Heart left ventricle (tissue), 16 donors: ENCODE results near the gene SLC37A2. TPM values are rescaled to one million over a fixed set of nuclear protein-coding genes. Genes with fewer than 3 reads are reported as not detected.

ENCODE experiments used
- ATAC-seq, 4 donors: fragments of 200-7000 bp; cut with Tn5 transposase; one replicate each; pipeline ENCODE4 v1.9.1; 2020 to 2022; ENCODE audit warnings: moderate library complexity in 4 of 4, mild to moderate bottlenecking in 3 of 4, moderate number of reproducible peaks in 1 of 4
- DNase-seq, 5 donors: peaks; one replicate each; pipeline ENCODE4 v3.0.0-alpha.2; 2020
- H3K27ac ChIP-seq, 12 donors: fragments of 200-600 bp; sonication (generic) in 4 of 12; one replicate each; pipeline versions ENCODE4 v1.5.0 to v1.8.0; 2016 to 2022; ENCODE audit warnings: mild to moderate bottlenecking in 2 of 12
- H3K27me3 ChIP-seq, 9 donors: fragments of 200-600 bp; sonication (generic) in 2 of 9; one replicate each; pipeline versions ENCODE4 v1.5.1 to v1.8.0; 2016 to 2022; ENCODE audit warnings: mild to moderate bottlenecking in 3 of 9
- H3K36me3 ChIP-seq, 9 donors: fragments of 200-600 bp; sonication (generic) in 2 of 9; one replicate each; pipeline versions ENCODE4 v1.5.0 to v1.8.0; 2018 to 2022; ENCODE audit warnings: mild to moderate bottlenecking in 2 of 9
- H3K4me1 ChIP-seq, 12 donors: fragments of 200-600 bp; sonication (generic) in 4 of 12; one replicate each; pipeline versions ENCODE4 v1.5.0 to v1.8.0; 2016 to 2022; ENCODE audit warnings: mild to moderate bottlenecking in 3 of 12
- H3K4me3 ChIP-seq, 12 donors: fragments of 200-600 bp; sonication (generic) in 4 of 12; one replicate each; pipeline versions ENCODE4 v1.5.0 to v1.8.0; 2017 to 2022; ENCODE audit warnings: mild to moderate bottlenecking in 9 of 12, moderate library complexity in 4 of 12
- H3K9me3 ChIP-seq, 12 donors: fragments of 200-600 bp; sonication (generic) in 4 of 12; one replicate each; pipeline versions ENCODE4 v1.5.0 to v1.8.0; 2016 to 2022; ENCODE audit warnings: mild to moderate bottlenecking in 1 of 12
- POLR2A ChIP-seq, 2 donors: fragments of 450-650 bp; IDR thresholded peaks; one replicate each; pipeline ENCODE4 v1.6.1; 2017; ENCODE audit warnings: antibody characterized with exemption in 2 of 2, mild to moderate bottlenecking in 2 of 2, moderate library complexity in 2 of 2
- WGBS, 4 donors: extraction: QIAGEN DNeasy Blood & Tissue Kit in 2 of 4; methylation state at CpG; one replicate each; pipeline versions ENCODE4 v1.1.5 to v1.1.7; 2013 to 2018; 5-methylcytosine and 5-hydroxymethylcytosine counted together
- intact Hi-C, 10 donors: fragments of 100-400 bp; cut with DNase I; formaldehyde crosslinking; loops; one replicate each; pipeline versions ENCODE4 v1.11.1 to v1.14.2; 2022
- polyA plus RNA-seq, 2 donors: library from polyadenylated mRNA; stranded (reverse); fragments of 200-250 nt; gene quantifications; one replicate each; pipeline ENCODE4 v1.2.3, GENCODE V29; 2013
- total RNA-seq, 9 donors: library from RNA; depleted of rRNA in 2 of 9; stranded (reverse); fragments of >200 nt in 2 of 9; fragmentation: NEBNext Ultra II Directional in 3 of 9; extraction: Animal tissue kit (Norgen Biotek cat#: 25700) in 3 of 9; gene quantifications; one replicate each; pipeline versions ENCODE4 v1.1.0 to v1.2.4, GENCODE V29; 2016 to 2023
- TF ChIP-seq, protein P1 (sequence below), 12 donors: fragments of 200-600 bp; sonication (generic) in 4 of 12; IDR thresholded peaks; one replicate each; pipeline versions ENCODE4 v1.5.0 to v1.8.0; 2018 to 2022; ENCODE audit warnings: antibody characterized with exemption in 12 of 12, mild to moderate bottlenecking in 5 of 12
- donor health status: ischemic (EF 13 %, LVEDD 7.1; RV severe dilation, severe dysfunction).
- donor health status: healthy with polysubstance abuse.
- donor health status: DM: no; HTN: yes; CAD: no.
- donor health status: DM: no; HTN: no; CAD: no.
- donor health status: ischemic (EF 25% LVEDD 6.9; RV normal size, moderate dysfunction).
- donor health status: ischemic (EF 25% LVEDD 5.7; RV mildly dilated, moderate dysfunction).
- donor health status: healthy.
- donor health status: DM: yes; HTN: yes; CAD: no.
- donor health status: ischemic (EF 35%, LVEDD 5.7; RV mildly dilated, moderate dysfunction).
- donor health status: nonischemic (EF 11% LVEDD 7.7; RV severe dilation, severe dysfunction).
- donor health status: DM: yes; HTN: yes; CAD: no.
- donor health status: PGD.
- donor health status: ischemic (EF 29% LVEDD 5.4; RV normal size, mild dysfunction).
- donor health status: nonischemic (EF 23%, LVEDD 6.1; RV moderate dilation, normal function).

SLC37A2 gene
- total and polyA plus RNA-seq, 11 donors = 0.65 to 17.9 (median 2.3) TPM

DNA sequence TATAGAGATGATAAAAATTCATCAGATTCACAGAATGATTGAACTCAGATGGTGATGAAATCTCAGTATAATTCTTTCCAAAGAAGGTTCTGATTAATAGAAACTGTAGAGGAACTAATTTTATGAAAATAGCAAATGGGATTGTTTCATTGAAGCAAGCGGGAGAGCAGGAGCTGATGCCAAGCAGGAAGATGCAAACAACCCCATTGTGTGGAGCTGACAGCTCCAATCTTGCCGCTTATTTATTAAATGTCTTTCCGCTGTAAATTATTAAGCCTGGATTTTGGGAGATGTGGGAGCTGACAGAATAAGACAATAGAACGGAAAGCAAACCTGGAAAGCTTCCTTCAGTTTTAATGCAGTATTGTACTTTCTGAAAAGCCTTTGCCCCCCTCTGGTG lies 54.3 kb downstream of the SLC37A2 start:
- no peak overlapping the region for H3K27ac ChIP-seq
- TF ChIP-seq, protein P1, sequence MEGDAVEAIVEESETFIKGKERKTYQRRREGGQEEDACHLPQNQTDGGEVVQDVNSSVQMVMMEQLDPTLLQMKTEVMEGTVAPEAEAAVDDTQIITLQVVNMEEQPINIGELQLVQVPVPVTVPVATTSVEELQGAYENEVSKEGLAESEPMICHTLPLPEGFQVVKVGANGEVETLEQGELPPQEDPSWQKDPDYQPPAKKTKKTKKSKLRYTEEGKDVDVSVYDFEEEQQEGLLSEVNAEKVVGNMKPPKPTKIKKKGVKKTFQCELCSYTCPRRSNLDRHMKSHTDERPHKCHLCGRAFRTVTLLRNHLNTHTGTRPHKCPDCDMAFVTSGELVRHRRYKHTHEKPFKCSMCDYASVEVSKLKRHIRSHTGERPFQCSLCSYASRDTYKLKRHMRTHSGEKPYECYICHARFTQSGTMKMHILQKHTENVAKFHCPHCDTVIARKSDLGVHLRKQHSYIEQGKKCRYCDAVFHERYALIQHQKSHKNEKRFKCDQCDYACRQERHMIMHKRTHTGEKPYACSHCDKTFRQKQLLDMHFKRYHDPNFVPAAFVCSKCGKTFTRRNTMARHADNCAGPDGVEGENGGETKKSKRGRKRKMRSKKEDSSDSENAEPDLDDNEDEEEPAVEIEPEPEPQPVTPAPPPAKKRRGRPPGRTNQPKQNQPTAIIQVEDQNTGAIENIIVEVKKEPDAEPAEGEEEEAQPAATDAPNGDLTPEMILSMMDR (IDR thresholded peaks at IDR 0.05) = no peak
- no peak for TF ChIP-seq POLR2A (IDR thresholded peaks at IDR 0.05)
- H3K9me3 ChIP-seq = no peaks in the 10 kb centered on the region
- H3K27me3 ChIP-seq = peaks cover 0 to 5% (median 0%) of the 10 kb centered on the region in 9 donors
- no peaks in the 10 kb centered on the region for H3K36me3 ChIP-seq
- H3K4me1 ChIP-seq = peaks cover 0 to 4% (median 0%) of the 10 kb centered on the region in 12 donors
- intact Hi-C loops = loop anchor here in 4 of 10 donors (10.0 kb wide), 2 partner anchors 163 to 493 kb away; partner anchors contain the start of genes CCDC15 (in 3 of the 4) and TBRG1 (in 1 of the 4)
- WGBS, 4 donors = 59 to 74% (median 65%) methylated on average over 4 of the region's 4 CpGs
- ATAC-seq = no peak
- H3K4me3 ChIP-seq = no peak overlapping the region
- DNase-seq = no peak

DNA sequence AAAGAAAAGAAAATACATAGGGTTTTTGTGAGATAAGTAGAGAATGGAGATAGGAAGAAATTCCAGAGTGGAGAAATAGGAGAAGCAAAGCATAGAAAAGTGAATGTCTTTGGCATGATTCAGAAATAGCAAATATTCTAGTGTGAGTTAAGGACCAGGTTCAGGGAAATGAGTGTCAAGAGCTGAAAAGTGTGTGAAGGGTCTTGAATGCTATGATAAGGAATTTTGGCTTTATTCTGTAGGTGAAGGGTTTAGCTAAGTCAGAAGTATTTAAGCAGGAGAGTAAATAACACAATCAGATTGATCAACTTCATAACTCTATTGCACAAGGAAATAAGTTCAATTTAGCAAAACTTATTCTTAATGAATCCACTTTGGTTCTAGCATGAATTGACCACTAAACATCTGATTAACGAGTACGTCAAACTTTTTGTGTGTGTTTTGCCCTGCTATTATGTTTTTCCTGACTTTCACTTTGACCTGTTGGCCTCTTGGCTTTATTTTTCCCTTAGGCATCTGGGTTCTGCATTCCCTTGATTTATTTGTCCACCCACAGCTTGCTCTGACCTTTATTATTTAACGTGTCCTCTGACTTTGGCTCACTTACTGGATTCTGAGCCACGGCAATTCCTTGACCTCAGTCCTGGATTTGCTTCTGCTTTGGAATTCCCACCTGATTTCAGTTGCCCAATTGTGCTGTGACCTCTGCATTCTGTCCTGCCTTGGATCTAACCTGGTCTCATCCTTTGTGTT lies 60.3 kb downstream of the SLC37A2 start:
- 87 to 90% (median 88%) methylated on average over 4 of the region's 4 CpGs for WGBS, 4 donors
- no peak for ATAC-seq
- Histone ChIP-seq H3K9me3 (no peaks in the 10 kb centered on the region), H3K27ac (peak overlapping the region in 1 of 12 donors; percentile 30), H3K4me1 (peaks cover 0 to 9% (median 0%) of the 10 kb centered on the region in 12 donors), H3K27me3 (peaks cover 0 to 9% (median 0%) of the 10 kb centered on the region in 9 donors), H3K4me3 (no peak overlapping the region), H3K36me3 (no peaks in the 10 kb centered on the region)
- no peak for TF ChIP-seq POLR2A (IDR thresholded peaks at IDR 0.05)
- TF ChIP-seq, protein P1 (IDR thresholded peaks at IDR 0.05) = no peak
- intact Hi-C loops = no loop called here
- no peak for DNase-seq

DNA sequence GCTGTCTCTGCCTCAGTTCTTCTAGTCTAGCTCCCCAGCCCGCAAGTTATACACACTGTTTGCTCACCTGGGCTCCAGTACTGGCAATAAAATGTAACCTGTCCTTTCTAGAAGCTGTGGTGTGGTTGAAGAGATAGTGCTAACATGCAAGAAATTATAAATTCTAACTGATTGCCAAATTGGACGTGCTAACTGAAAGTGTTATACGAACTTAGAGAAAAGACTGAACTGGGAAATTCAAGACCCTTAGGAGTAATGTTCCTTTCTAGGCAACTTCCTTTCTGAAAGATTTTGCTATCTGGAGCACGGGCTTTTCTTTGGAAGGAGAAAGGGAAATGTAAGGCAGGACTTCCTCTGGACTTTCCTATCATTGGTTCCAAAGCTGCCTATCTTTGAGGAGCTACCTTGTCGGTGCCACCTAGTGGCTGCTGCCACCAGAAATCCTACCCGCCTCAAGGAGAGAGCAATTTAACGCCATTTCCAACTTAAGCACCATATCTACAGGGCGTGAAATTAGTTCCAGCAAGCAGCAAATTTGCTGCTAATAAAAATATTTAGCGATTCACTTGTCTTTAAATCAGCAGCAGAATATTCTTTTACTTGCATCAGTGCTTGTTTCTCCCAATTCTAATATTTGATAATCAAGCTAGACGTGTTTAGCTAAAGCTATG lies 61.0 kb downstream of the SLC37A2 start:
- Histone ChIP-seq H3K4me3 (peak overlapping the region in 3 of 12 donors; percentile 1 to 18 (median 9)), H3K27ac (peak overlapping the region in 1 of 12 donors; percentile 30), H3K36me3 (no peaks in the 10 kb centered on the region), H3K4me1 (peaks cover 0 to 9% (median 0%) of the 10 kb centered on the region in 12 donors), H3K9me3 (no peaks in the 10 kb centered on the region), H3K27me3 (peaks cover 0 to 11% (median 0%) of the 10 kb centered on the region in 9 donors)
- no peak for TF ChIP-seq POLR2A (IDR thresholded peaks at IDR 0.05)
- TF ChIP-seq, protein P1 (IDR thresholded peaks at IDR 0.05) = peak in 11 of 12 donors; percentile 17 to 58 (median 38)
- ATAC-seq = peak; percentile 55 to 83 (median 82)
- intact Hi-C loops = no loop called here
- DNase-seq = peak in 3 of 5 donors; percentile 45 to 63 (median 57)
- WGBS, 4 donors = 60 to 72% (median 65%) methylated on average over 10 of the region's 10 CpGs

DNA sequence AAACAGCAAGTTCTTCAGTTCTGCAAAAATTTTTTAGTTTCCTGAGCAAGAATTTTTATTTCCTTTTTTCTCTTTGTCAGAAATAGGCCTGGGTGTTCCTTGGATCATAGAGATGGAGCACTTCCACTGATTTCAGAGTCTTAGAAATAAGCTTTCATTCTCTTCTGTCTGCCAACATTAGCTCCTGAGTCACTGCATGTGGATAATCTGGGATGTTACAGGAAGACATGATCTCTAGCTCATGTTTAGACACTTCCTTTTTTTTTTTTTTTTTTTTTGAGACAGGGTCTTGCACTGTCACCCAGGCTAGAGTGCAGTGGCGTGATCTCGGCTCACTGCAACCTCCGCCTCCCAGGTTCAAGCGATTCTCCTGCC lies 61.5 kb downstream of the SLC37A2 start:
- no peak for TF ChIP-seq POLR2A (IDR thresholded peaks at IDR 0.05)
- TF ChIP-seq, protein P1 (IDR thresholded peaks at IDR 0.05) = no peak
- Histone ChIP-seq H3K9me3 (no peaks in the 10 kb centered on the region), H3K4me3 (peak overlapping the region in 2 of 12 donors; percentile 9 to 18), H3K27me3 (peaks cover 0 to 16% (median 0%) of the 10 kb centered on the region in 9 donors), H3K4me1 (peaks cover 0 to 9% (median 0%) of the 10 kb centered on the region in 12 donors), H3K36me3 (no peaks in the 10 kb centered on the region), H3K27ac (peak overlapping the region in 1 of 12 donors; percentile 30)
- intact Hi-C loops = no loop called here
- ATAC-seq (no peak), DNase-seq (no peak)
- 88 to 94% (median 91%) methylated on average over 4 of the region's 4 CpGs for WGBS, 4 donors
